NCI-H446 treated with DMSO at 0.1 percent for 48 hours (cell line): ENCODE results near the gene CTDNEP1.

Experiments
- DNase-seq: peaks from one replicate; lab custom pipeline; 2025; lab: John Stamatoyannopoulos, UW

The CTDNEP1 gene

DNA sequence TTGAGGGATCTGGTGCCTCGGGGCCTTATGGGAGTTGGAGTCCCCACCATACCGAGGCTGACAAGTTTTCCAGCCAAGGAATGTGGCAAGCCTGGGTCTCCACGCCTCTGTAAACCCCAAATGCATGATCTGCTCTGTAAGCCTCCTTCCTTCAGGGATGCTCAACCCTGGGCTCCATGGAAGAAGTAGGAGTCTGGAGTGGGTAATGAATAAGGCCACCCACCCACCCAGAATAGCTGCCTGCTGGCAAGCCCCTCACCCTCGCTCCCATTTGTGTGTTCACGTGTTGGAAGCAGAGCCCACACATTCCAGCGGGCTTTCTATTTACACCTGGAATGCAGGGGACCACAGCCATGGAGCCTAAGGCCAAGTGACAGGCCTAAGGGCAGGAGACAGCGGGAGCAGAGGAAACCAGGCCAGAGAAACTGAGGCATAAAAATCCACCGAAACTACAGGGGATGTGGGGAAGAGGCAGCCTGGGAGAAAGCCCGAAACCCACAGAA lies 36.3 kb downstream of the CTDNEP1 start:
- DNase-seq, result no peak

DNA sequence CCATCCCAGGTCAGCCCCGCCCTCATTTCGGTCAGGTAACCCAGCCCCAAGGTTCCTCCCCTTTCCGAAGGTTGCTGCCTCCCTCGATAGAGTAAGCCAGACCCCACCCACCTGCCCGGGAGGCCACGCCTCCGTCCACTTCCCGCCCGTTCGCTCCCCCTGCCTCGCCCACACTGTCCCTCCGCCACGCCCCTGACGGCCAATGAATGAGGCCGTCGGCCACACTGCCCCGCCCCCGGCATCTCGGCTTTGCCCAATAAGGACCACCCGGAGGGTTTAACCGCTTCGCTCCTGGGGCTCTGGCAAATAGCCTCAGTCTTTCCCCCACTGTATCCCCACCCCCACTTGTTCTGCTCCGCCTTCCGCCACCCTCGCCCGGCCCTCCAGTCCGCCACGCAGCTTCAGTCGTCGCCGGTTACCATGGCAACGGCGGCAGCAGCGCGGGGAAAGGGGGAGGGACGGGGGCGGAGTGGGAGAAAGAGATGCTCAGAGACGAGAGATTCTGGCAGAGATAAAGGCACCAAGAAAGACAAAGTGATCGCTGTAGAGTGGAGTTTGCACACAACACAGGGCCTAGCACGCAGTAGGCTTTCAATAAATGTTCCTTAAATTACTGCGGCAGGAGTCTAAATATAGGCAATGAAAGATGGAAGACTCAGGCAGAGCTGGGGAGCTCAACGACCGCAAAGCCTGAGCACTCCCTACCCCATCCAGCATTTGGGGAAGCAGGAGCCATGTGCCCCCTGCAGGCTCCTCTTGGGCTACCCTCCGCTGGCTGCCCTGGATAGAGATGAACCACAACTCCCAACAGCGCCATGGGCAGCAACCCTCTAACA lies 37.0 kb downstream of the CTDNEP1 start:
- peak; percentile 94 for DNase-seq

DNA sequence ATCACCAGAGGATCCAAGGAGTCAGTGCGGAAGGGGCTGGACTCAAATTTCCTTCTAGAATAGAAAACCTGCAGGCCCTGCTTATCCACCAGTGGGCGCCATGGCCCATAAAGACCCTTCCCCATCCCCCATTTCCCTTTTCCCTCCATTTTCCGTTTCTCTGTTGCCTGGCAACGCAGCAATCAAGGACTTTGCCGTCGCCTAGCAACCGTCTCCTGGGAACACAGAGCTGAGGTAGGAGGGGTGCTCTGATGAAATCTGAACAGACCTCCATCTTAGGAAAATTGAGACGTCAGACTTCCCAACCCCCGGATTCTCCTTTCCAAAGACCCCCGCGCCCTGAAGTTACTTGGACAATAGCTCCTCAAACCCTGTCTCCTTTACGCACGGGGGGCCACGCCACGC lies 37.6 kb downstream of the CTDNEP1 start:
- peak; percentile 82 for DNase-seq

DNA sequence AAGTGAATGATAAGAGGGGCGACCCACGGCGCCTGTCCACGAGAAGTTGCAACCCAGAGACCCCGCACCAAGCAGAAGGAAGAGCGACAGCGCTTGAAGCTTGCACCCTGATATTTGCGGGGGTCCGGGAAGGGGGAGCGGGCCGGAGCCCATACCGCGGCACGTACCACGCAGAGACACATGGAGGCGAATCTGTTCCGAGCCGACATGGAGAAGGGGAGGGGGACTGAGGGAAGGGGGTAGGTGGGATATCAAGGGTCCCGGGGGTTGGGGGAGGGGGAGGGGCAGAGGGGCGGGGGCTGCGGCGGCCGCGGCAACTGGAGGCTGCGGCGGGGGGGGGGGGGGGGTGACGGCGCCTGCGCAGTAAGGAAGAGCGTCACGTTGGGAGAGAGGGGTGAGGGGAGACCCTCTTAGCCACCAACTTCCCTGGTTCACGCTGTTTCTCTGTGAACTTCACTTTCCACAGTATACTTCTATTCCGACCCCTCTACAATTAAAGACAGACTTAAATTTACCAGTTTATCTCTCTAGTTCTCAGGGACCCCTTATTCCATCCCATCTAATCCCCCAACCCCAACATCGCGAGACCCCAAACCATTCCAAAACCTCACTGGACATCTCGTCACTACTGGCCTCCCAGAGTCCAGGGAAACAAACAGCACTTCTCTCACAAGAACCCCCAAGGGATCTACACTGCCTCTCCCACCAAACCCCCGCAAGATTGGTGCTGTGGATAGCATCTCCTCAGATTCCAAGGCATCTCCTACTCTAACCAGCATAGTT lies 39.9 kb downstream of the CTDNEP1 start:
- no peak for DNase-seq

DNA sequence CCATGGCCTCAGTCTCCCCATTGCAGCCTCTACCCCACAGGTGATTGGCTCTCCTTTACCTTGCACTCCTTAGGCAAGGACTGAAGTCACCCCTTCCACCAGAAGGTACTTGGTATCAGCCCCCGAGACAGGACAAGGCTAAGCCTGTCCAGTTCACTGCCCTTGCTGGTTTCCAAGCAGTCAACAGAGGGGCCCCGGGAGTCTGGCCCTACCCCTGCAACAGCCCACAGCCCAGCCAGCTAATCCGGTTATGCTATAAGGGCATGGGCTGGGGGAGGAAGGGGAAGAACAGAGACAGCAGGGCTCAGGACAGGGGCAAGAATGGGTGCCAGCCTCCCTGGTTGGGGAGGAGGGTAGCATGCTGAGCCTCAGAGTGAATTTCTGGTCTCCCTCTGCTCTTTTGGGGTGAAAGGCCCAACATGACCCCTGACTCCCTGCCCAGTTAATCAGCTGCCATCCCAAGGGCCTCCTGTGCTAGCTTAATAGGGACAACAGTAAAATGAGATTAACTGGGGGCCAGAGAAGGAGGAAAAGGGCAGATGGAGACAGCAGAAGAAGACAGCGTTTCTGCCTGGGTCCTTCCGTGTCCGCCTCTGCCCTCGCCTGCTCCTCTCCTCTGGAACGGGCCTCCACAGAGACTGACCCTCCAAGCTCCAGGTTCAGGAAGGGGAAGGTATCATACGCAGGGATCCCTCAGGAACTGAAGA lies 42.6 kb downstream of the CTDNEP1 start:
- DNase-seq, result no peak

DNA sequence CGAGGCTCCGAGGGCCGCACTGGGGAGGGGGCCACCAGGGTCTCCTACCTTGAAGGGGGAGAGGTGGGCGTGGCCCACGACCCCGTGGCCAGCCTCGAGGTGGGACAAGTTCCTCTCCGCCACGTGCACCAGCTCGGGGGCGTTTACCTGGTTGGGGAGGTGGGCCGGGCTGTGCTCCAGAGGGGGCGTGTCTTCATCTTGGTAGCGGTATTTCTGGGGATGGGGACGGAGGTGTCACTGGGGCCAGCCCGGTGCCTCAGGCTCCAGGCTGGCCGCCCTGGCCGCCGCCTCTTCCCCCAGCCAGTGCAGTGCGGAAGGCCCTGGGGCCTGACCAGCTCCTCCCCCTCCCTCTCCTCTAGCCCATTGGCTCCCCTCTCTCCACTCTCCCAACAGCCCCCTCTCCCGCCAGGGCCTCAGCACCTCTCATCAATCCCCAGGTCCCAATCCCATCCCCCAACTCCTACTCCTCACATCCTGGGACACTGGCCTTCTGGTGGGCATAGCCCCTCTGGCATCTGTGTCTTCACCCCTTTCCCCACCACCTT lies 43.4 kb downstream of the CTDNEP1 start:
- DNase-seq, result no peak

DNA sequence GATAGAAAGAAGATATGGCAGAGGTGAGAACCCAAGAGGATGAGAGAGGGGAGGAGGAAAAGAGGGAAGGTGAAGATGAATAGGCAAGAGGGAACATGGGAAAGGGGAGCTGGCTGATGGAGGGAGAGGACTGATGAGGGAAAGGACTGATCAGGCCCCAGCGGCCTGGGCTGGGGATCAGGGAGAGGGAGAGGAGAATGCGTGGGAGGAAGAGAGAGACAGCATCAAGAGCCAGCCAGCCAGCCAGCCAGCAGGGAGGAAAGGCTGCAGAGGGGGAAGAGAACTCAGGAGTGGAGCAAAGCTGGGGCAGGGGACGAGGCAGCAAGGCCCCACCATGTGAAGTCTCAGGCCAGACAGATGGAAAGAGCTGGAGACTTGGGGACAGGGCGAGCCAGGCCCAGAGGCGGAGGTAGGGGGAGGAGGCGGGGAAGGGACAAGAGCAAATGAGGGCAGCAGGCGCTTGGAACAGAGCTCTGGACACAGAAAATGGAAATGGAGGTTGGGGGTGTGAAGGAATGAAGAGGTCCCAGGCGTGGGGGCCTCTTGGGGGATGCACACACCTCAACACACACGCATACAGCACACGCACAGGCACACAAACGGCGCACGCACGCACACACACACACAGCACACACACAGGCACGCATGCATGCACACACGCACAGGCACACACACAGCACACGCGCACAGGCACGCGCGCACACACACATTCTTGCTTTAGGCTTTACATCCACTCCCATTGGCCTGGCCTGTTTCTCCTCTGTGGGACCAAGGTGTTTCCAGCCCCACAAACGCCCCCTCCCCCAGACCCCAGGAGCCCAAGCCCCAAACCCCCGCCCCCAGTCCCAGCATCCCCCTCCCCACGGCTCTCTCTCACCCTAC lies 44.2 kb downstream of the CTDNEP1 start:
- DNase-seq, result no peak

DNA sequence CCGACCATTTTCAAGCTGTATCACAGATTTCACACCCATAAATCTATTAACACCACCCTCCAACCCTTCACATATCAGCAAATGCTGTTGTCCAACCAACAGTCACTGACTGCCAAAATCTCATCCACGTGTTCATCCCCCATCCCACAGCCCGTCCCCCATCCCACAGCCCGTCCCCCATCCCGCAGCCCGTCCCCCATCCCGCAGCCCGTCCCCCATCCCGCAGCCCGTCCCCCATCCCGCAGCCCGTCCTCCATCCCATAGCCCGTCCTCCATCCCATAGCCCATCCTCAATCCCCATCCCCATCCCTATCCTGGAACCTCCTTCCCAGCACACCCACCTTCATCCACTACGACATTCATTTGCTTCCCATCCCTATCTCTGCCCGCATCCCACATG lies 46.0 kb downstream of the CTDNEP1 start:
- no peak for DNase-seq

DNA sequence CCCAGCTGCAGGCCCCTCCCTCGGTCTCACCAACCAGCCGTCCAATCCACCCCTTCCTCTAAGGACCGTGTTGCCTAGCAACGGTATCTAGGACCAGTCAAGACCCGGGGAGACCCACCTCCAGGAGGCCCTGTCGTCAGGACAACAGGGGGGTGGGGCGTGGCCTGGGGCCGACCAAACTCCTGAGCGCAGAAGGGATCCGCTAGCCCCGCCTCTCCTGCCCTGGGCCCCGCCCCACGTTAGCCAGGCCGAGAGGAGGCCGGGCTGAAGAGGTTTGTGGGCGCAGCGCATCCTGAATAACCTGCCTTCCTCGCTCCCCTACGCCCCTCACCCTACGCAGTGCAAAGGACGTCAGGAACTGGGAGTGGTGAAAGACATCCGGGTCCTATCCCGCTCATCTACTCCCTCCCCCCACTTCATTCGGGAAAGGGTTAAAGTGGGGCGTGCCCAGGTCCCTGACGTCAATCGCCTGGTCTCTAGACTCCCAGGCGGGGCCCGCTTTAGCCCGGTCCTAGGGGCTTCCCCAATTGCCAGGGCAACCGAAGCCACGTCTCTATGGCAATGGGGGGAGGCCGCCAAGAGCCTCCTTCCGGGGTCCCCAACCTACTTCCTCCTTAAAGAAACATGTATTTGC lies 46.6 kb downstream of the CTDNEP1 start:
- no peak for DNase-seq

DNA sequence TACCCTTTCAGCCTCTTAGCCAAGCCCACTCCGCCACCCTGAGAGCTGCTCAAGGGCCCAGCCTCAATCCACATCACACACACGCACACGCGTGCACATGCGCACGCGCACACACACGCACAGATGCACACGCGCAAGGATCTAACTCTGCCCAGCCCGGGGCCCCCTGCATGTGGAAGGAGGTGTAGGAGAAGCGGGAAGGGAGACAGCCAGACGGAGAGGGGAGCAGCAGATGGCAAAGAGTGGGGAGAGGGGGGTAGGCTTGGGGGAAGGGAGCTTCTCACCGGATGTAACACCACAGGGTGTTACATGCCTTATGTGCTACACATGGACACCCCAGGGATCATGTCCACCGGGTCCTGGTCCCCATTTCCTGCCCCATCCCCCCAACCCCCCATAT lies 47.2 kb downstream of the CTDNEP1 start:
- no peak for DNase-seq

DNA sequence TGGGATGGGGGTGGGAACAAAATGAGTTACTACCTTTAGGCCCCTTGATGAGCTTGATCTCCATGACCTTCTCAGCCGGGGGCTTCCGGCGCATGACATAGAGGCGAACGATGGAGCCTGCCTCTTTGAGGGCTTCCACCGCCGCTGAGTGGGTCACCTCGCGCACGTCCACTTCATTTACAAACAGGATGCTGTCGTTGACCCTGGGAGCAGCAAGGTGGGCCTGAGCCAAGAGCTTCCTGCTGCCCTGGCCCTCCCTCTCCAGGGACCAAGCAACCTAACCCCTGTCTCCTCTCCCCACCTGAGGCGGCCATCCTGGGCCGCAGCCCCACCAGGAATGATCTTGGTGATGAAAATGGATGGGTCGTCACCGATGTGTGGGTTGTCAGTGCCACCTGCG lies 48.1 kb downstream of the CTDNEP1 start:
- no peak for DNase-seq

DNA sequence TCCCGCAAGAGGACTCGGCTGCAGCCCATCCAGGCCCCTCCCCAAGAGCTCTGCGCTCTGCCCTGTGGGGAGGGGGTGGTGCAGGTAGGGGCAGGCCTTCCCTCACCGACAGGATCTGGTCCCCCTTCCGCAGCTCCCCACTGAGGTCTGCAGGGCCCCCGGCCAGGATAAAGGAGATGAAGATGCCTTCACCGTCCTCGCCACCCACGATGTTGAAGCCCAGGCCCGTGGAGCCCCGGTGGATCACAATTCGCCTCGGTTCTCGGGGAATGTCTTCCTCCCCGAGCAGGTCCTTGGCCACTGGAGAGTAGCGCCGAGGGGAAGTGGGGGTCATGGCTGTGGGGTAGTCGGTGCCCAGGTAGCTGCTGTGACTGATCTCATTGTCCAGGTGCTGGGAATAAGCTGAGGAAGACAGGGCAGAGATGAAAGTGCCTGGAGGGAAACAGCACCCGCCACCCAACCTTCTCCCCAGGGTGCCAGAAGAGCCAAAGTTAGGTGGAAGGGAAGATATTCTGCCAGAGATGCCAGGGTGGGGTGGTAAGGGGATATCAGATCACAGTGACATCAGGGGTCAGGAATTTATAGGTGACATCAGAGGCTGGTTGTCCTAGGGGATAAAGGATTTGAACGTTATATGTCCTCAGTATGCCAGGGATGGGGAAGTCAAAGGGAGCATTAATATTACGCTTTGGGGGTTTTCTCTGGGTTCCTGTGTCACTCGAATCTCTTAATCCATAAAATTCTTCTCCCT lies 54.7 kb downstream of the CTDNEP1 start:
- DNase-seq, result no peak

DNA sequence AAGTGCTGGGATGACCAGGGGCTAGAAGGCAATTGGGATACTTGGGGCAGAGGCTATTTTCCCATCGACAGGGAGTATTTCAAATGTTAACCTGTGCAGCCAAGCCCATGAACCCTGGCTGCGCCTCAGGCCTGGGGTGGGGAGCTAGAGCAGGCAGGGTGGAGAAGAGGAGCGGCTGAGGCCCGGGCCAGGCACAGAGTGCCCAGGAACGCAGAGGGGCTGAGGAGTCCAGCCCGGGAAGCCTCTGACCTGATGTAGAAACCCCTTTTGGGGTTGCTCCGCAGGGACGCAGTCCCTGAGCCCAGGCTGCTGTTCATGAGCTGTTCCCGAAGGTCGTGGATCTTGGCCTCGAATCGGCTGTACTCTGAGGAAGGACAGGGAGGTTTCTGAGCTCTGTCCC lies 55.6 kb downstream of the CTDNEP1 start:
- no peak for DNase-seq
